ENCODE data around the gene AMMECR1. TPM values are rescaled to one million over a fixed set of nuclear protein-coding genes. Genes with fewer than 3 reads are reported as not detected.
"Not testable (repeated sequence)": the region's sequence is repeated elsewhere in the genome, so short reads cannot be mapped to it uniquely, and the experiment has no call there.

The AMMECR1 gene
- total RNA-seq, 3 donors from 2014 or later (not counting 1 experiment from before 2014, with no cell fraction given), result 10.0 to 16.7 (median 11.5) TPM

- intact Hi-C loops (cut with micrococcal nuclease), result no loop called here
- Histone ChIP-seq H3K27ac (ENCODE audit: low read length) (no peak overlapping the region), H3K4me3 (ENCODE audit: low read length) (no peak overlapping the region), H3K9me3 (ENCODE audit: control insufficient read depth, insufficient read depth, low read length) (no peaks in the 10 kb centered on the region), H3K4me1 (ENCODE audit: control insufficient read depth, insufficient read depth, low read length) (no peaks in the 10 kb centered on the region), H3K27me3 (ENCODE audit: control insufficient read depth, insufficient read depth, low read length) (no peaks in the 10 kb centered on the region), H3K36me3 (ENCODE audit: control insufficient read depth, insufficient read depth, low read length) (no peaks in the 10 kb centered on the region)
- no peak for DNase-seq
- ATAC-seq, result no peak
- peaks cover 0 to 6% of the 10 kb centered on the region in 2 donors for H3K9me3 Mint-ChIP-seq
- H3K27ac Mint-ChIP-seq, result peak overlapping the region in 1 of 2 donors; percentile 1
- peaks cover 31 to 56% of the 10 kb centered on the region in 2 donors for H3K4me1 Mint-ChIP-seq
- H3K36me3 Mint-ChIP-seq, result no peaks in the 10 kb centered on the region
- H3K4me3 Mint-ChIP-seq, result no peak overlapping the region
- no peaks in the 10 kb centered on the region for H3K27me3 Mint-ChIP-seq (ENCODE audit: low read depth in 2 of 2)
- no peak for TF ChIP-seq CTCF (IDR thresholded peaks at IDR 0.05)
These were observed 72.9 kb downstream of the AMMECR1 start for GRCh38 chrX:110245011-110245410.

GRCh38 chrX:110242371-110242770, 75.5 kb downstream of the AMMECR1 start:
- DNase-seq (no peak), ATAC-seq (no peak)
- Histone ChIP-seq H3K27me3 (ENCODE audit: control insufficient read depth, insufficient read depth, low read length) (no peaks in the 10 kb centered on the region), H3K36me3 (ENCODE audit: control insufficient read depth, insufficient read depth, low read length) (no peaks in the 10 kb centered on the region), H3K4me3 (ENCODE audit: low read length) (no peak overlapping the region), H3K9me3 (ENCODE audit: control insufficient read depth, insufficient read depth, low read length) (no peaks in the 10 kb centered on the region), H3K27ac (ENCODE audit: low read length) (no peak overlapping the region), H3K4me1 (ENCODE audit: control insufficient read depth, insufficient read depth, low read length) (peaks cover 2% of the 10 kb centered on the region)
- H3K9me3 Mint-ChIP-seq, result peaks cover 0 to 9% of the 10 kb centered on the region in 2 donors
- H3K4me1 Mint-ChIP-seq, result peaks cover 19 to 60% of the 10 kb centered on the region in 2 donors
- H3K27me3 Mint-ChIP-seq (ENCODE audit: low read depth in 2 of 2), result no peaks in the 10 kb centered on the region
- no CpG with 5 or more reads among the region's 1 CpG for WGBS (ENCODE audit: insufficient coverage)
- H3K4me3 Mint-ChIP-seq, result no peak overlapping the region
- peak overlapping the region in 1 of 2 donors; percentile 20 for H3K27ac Mint-ChIP-seq
- no peak for TF ChIP-seq CTCF (IDR thresholded peaks at IDR 0.05)
- intact Hi-C loops (cut with micrococcal nuclease), result no loop called here
- no peaks in the 10 kb centered on the region for H3K36me3 Mint-ChIP-seq

GRCh38 chrX:110241816-110242215, 76.1 kb downstream of the AMMECR1 start:
- Histone ChIP-seq H3K36me3 (ENCODE audit: control insufficient read depth, insufficient read depth, low read length) (no peaks in the 10 kb centered on the region), H3K27me3 (ENCODE audit: control insufficient read depth, insufficient read depth, low read length) (no peaks in the 10 kb centered on the region), H3K27ac (ENCODE audit: low read length) (no peak overlapping the region), H3K4me3 (ENCODE audit: low read length) (no peak overlapping the region), H3K9me3 (ENCODE audit: control insufficient read depth, insufficient read depth, low read length) (no peaks in the 10 kb centered on the region), H3K4me1 (ENCODE audit: control insufficient read depth, insufficient read depth, low read length) (peaks cover 5% of the 10 kb centered on the region)
- Mint-ChIP-seq H3K36me3 (no peaks in the 10 kb centered on the region), H3K27ac (peak overlapping the region in 1 of 2 donors; percentile 20), H3K4me1 (peaks cover 23 to 62% of the 10 kb centered on the region in 2 donors), H3K27me3 (ENCODE audit: low read depth in 2 of 2) (no peaks in the 10 kb centered on the region), H3K4me3 (no peak overlapping the region), H3K9me3 (peaks cover 0 to 9% of the 10 kb centered on the region in 2 donors)
- DNase-seq, result no peak
- intact Hi-C loops (cut with micrococcal nuclease), result no loop called here
- WGBS (ENCODE audit: insufficient coverage), result no CpG with 5 or more reads among the region's 1 CpG
- no peak for ATAC-seq
- TF ChIP-seq CTCF (IDR thresholded peaks at IDR 0.05), result no peak

- not testable (repeated sequence) for H3K4me3 ChIP-seq (ENCODE audit: low read length); H3K4me1 ChIP-seq (ENCODE audit: control insufficient read depth, insufficient read depth, low read length); H3K9me3 Mint-ChIP-seq; H3K36me3 Mint-ChIP-seq; H3K27me3 Mint-ChIP-seq (ENCODE audit: low read depth in 2 of 2); H3K36me3 ChIP-seq (ENCODE audit: control insufficient read depth, insufficient read depth, low read length); H3K9me3 ChIP-seq (ENCODE audit: control insufficient read depth, insufficient read depth, low read length); H3K27me3 ChIP-seq (ENCODE audit: control insufficient read depth, insufficient read depth, low read length)
- peak overlapping the region; percentile 67 to 80 for H3K27ac Mint-ChIP-seq
- 57% methylated on average over 5 of the region's 5 CpGs for WGBS (ENCODE audit: insufficient coverage)
- ATAC-seq (peak in 2 of 3 donors; percentile 61 to 66), DNase-seq (peak; percentile 15 to 66)
- H3K4me3 Mint-ChIP-seq, result peak overlapping the region; percentile 45
- H3K27ac ChIP-seq (ENCODE audit: low read length), result peak overlapping the region; percentile 53
- peaks cover 14 to 39% of the 10 kb centered on the region in 2 donors for H3K4me1 Mint-ChIP-seq
- intact Hi-C loops (cut with micrococcal nuclease), result loop anchor here (5.0 kb wide), 1 partner anchor 79 kb away; the partner anchor contains the start of gene AMMECR1
These were observed 79.6 kb downstream of the AMMECR1 start for GRCh38 chrX:110238259-110238658.

GRCh38 chrX:110231485-110231884, 86.4 kb downstream of the AMMECR1 start:
- WGBS (ENCODE audit: insufficient coverage), result no CpG with 5 or more reads among the region's 3 CpGs
- H3K27ac Mint-ChIP-seq; H3K27me3 Mint-ChIP-seq (ENCODE audit: low read depth in 2 of 2); H3K4me3 ChIP-seq (ENCODE audit: low read length); H3K4me1 ChIP-seq (ENCODE audit: control insufficient read depth, insufficient read depth, low read length); H3K36me3 ChIP-seq (ENCODE audit: control insufficient read depth, insufficient read depth, low read length); H3K4me3 Mint-ChIP-seq; intact Hi-C loops (cut with micrococcal nuclease); H3K27ac ChIP-seq (ENCODE audit: low read length); H3K36me3 Mint-ChIP-seq; ATAC-seq; DNase-seq; H3K9me3 ChIP-seq (ENCODE audit: control insufficient read depth, insufficient read depth, low read length); H3K9me3 Mint-ChIP-seq; H3K27me3 ChIP-seq (ENCODE audit: control insufficient read depth, insufficient read depth, low read length): not testable (repeated sequence)
- peaks cover 20 to 31% of the 10 kb centered on the region in 2 donors for H3K4me1 Mint-ChIP-seq

GRCh38 chrX:110229497-110230111, 88.3 kb downstream of the AMMECR1 start:
- ATAC-seq; H3K4me1 ChIP-seq (ENCODE audit: control insufficient read depth, insufficient read depth, low read length); H3K27me3 ChIP-seq (ENCODE audit: control insufficient read depth, insufficient read depth, low read length); intact Hi-C loops (cut with micrococcal nuclease); H3K36me3 Mint-ChIP-seq; H3K27ac Mint-ChIP-seq; H3K27ac ChIP-seq (ENCODE audit: low read length); H3K36me3 ChIP-seq (ENCODE audit: control insufficient read depth, insufficient read depth, low read length); H3K9me3 Mint-ChIP-seq; H3K4me3 ChIP-seq (ENCODE audit: low read length); H3K27me3 Mint-ChIP-seq (ENCODE audit: low read depth in 2 of 2); H3K9me3 ChIP-seq (ENCODE audit: control insufficient read depth, insufficient read depth, low read length); H3K4me3 Mint-ChIP-seq: not testable (repeated sequence)
- WGBS (ENCODE audit: insufficient coverage), result 67% methylated on average over 15 of the region's 21 CpGs
- DNase-seq, result peak; percentile 27 to 81
- H3K4me1 Mint-ChIP-seq, result peaks cover 20 to 31% of the 10 kb centered on the region in 2 donors

All from natural killer cell (primary cell).